NCI-H1417 treated with DMSO at 0.1 percent for 48 hours (cell line): ENCODE measurements around the gene KDM2A.

Source experiments
- DNase-seq: peaks from one replicate; lab custom pipeline; 2025; lab: John Stamatoyannopoulos, UW

KDM2A gene

DNA sequence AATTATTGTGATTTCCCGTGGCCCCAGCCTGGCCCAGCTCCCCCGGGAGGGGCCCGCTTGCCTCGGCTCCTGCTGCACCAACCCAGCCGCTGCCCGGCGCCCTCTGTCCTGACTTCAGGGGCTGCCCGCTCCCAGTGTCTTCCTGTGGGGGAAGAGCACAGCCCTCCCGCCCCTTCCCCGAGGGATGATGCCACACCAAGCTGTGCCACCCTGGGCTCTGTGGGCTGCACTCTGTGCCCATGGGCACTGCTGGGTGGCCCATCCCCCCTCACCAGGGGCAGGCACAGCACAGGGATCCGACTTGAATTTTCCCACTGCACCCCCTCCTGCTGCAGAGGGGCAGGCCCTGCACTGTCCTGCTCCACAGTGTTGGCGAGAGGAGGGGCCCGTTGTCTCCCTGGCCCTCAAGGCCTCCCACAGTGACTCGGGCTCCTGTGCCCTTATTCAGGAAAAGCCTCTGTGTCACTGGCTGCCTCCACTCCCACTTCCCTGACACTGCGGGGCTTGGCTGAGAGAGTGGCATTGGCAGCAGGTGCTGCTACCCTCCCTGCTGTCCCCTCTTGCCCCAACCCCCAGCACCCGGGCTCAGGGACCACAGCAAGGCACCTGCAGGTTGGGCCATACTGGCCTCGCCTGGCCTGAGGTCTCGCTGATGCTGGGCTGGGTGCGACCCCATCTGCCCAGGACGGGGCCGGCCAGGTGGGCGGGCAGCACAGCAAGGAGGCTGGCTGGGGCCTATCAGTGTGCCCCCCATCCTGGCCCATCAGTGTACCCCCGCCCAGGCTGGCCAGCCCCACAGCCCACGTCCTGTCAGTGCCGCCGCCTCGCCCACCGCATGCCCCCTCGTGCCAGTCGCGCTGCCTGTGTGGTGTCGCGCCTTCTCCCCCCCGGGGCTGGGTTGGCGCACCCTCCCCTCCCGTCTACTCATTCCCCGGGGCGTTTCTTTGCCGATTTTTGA is 166.8 kb downstream of the KDM2A start:
- no peak for DNase-seq

DNA sequence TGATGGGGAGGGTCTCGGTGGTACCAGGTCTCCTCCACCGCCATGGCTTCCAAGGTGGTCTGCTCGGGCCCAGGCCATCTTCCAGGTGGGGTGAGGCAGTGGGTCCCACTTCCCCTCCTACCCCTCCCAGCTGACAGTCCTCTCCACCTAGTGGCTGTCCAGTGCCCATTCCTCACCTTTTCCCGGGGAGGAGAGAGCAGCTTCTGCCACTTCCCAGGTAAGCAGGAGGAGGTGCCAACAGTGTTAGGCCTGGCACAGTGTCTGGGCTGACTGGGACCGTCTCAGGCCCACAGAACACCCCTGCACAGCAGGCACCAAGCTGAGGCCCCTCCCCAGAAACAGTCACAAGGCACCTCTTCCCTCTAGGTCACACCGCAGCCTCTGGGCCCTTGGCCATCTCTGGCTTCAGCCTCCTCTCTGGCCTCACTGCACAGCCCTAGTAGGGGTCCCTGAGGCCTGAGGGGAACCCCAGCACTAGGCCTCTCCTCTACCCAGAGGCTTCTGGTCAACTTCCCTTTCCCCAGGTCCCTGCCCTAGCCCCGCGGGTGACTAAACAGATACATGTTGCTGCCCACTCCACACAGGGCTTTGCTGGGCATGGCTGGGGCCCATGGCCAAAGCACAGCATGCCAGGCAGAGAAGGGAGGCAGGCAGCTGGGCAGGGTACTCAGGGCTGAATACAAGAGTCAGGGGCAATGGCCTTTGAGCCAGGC is 167.7 kb downstream of the KDM2A start:
- no peak for DNase-seq

DNA sequence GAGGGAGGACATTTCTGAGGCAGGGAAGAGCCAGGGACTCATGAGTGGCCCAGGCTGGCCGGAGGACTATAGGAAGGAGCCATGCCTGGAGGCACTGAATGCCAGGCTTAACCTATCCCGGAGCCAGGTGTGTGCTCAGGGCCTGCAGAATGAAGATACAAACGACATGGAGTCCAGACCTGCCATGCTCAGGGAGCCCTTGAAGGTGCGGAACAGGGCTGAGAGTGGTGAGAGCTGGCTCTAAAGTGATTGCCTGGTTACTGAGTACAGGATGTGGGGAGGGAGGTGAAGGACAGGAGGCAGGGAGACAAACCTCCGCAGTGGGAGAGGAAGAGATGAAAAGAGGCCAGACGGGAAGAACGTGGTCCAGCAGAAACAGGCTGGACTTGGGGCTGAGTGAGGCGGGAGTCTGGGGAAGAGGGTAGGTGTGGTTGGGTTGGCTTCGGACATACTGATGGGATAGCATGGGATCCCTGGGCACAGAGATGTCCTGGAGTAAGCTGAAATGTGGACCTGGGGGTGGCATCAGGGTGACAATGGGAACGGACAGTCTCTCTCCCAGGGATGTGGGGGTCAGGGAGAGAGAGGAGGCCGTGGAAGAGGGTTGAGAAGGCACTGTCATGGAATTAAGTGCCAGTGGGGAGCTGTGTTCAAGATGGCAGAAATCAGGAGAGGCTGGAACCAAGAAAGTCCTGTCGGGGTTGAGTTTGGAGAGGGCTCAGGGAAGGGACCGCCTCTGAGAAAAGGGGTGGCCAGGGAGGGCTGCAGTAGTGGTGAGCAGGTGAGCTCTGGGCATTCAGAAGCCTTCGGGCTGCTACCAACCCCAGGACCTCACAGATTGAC is 168.5 kb downstream of the KDM2A start:
- no peak for DNase-seq

DNA sequence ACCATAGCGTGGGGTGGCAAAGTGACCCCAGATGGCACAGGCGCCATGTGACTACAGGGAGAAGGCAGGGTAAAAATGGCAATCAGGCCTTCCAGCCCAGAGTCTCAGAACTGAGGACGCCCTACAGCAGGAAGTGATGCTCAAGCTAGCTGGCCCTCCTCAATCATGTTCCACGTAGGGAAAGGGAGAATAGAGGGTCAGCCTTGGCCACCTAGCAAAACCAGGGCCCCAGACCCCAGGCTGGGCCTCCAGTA is 169.1 kb downstream of the KDM2A start:
- DNase-seq: no peak

DNA sequence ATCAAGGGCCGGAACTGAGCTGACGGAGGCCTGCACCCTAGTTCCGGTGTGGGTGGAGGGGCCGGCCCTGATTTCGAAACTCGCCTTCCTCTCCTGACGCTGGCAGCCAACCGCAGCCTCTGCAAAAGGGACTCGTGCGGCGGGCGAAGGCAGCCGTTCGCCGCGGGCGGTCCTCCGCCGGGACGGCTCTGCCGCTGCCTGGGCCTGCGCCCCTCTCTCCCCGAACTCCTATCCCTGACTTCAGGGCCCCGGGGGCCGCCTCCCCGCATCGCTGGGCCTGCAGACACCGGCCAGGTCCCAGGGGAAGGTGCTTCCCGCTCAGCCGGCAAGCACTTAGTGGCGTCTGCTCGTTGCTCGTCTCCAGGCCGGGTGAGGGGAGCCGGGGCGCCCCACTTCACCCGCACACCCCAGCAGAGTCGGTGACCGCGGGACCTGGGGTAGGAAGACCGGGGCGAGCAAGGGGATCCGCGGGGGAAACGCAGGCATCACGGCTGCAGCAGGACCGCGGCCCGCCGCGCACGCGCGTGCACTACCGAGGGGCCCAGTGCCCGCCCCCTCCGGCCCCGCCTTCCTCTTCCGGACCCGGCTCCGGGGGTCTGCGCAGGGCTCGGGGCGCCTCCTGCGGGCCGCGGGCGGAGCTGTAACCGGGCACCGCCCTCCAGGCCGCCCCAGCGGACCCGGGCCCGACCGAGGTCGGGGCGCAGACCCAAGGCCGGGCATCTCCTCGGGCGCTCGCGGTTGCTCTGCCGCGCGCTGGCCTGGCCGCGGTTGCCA is 169.6 kb downstream of the KDM2A start:
- peak; percentile 42 for DNase-seq

DNA sequence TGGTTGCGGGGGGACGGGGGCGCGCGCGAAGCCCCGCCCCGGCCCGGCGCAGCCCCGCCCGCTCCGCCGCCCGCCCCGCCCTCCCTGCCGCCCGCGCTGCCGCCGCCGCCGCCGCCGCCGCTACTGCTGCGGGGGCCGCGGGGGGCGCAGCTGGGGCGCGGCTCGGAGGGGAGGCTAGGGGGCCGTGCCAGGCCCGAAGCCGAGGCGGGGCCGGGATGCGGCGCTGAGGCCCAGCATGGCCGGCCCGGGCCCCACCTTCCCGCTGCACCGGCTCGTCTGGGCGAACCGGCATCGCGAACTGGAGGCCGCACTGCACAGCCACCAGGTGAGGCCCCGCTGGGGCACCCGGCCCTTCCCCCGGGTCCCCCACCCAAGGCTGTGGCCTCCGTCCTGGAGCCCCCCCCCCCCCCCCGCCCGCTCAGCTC is 170.2 kb downstream of the KDM2A start, which contains the start of gene ANKRD13D:
ANKRD13D (plus strand) TSS at position 78 of the 425 bp plus-strand sequence; CDS start at position 236, 158 bp downstream.
- no peak for DNase-seq

DNA sequence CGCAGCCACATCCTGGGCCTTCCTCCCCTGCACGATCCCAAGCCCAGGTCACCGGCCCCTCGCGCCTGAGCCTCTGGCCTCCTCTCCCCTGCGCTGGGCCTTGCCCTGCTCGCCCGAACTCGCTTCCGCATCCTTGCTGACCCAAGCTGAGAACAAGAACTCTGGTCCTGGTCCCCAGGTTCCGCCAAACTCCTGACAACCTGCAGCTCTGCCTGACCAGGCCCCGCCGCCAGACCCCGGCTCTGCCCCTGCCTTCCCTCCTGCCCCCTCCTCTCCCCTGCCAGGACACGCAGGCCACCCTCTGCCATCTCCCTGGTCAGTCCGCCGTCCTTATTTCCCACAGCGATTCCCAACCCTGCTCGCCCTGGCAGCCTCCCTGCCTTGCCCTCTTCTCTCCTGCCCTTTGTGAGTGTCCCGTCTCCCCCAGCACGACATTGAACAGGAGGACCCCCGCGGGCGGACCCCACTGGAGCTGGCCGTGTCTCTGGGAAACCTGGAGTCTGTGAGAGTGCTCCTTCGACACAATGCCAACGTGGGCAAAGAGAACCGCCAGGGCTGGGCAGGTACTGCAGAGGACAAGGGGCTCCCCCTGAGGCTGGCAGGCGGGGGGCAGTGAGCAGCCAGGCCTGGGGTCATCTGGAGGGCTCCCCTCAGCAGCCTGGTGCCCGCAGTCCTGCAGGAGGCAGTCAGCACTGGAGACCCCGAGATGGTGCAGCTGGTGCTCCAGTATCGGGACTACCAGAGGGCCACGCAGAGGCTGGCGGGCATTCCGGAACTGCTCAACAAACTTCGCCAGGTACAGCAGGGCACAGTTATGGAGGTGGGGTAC is 170.8 kb downstream of the KDM2A start:
- DNase-seq: no peak

DNA sequence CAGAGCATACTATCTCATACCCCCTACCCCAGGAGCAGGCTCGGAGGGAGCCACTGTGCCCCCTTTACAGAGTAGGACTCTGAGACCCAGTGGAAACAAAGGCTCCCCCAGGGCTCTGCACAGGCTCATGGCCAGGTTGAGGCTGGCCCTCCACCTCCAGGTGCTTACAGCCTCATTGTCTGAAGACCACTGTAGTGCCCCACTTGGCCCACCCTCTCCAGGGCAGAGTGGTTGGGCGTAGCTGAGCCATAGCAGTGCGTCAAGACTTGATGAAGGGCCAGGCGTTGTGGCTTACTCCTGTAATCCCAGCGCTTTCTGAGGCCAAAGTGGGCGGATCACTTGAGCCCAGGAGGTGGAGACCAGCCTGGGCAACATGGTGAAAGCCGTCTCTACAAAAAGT is 171.7 kb downstream of the KDM2A start:
- DNase-seq: no peak

DNA sequence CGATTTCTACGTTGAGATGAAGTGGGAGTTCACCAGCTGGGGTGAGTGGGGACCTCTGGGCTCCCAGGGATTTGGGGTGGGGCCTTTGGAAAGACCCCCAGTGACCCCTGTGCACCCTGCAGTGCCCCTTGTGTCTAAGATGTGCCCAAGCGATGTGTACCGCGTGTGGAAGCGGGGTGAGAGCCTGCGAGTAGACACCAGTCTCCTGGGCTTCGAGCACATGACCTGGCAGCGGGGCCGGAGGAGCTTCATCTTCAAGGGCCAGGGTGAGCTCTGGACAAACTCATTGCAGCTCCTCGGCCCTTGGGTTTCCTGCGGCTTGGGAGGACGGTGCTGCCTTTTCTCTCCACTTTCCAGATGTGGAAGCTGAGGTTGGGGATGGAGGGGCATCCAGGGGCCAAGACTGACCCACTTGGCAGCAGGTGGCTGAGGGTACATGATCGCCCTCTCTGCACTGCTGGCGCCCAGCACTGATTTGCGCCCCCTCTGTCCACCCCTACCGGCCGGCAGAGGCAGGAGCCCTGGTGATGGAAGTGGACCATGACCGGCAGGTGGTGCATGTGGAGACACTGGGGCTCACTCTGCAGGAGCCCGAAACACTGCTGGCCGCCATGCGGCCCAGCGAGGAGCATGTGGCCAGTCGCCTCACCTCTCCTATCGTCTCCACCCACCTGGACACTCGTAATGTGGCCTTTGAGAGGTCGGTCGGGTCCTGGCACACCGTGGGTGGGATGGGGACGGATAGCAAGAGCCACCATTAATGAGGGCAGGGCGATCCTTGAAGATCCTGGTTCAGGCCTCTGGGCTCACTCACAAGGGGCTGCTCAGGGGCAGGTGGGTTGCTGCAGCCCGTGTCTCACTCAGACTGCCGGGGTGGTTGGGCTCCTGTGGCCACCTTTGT is 172.7 kb downstream of the KDM2A start:
- no peak for DNase-seq

DNA sequence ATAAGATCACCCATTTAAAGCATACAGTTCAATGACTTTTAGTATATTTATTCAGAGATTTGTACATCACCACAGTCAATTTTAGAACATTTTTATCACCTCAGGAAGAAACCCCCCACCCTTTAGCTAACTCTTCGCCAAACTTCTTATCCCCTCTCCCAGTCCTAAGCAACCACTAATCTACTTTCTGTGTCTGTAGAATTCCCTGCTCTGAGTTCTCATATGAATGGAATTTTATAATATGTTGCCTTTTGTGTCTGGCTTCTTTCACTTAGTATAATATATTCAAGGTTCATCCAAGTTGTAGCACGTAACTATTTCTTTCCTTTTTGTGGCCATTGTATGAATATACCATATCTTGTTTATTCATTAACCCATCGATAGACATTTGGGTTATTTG is 173.6 kb downstream of the KDM2A start:
- no peak for DNase-seq

DNA sequence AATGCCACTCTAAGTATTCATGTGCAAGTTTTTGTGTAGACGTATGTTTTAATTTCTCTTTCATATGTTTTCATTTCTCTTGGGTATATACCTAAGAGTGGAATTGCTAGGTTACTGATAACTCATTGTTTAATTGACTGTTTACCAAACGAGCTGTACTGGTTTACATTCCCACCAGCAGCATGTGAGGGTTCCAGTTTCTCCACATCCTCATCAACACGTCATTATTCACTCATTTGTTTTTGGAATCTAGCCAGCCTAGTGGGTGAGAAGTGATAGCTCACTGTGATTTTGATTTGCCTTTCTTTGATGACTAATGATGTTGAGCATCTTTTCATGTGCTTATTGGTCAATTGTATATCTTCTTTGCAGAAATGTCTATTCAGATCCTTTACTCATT is 174.0 kb downstream of the KDM2A start:
- no peak for DNase-seq

DNA sequence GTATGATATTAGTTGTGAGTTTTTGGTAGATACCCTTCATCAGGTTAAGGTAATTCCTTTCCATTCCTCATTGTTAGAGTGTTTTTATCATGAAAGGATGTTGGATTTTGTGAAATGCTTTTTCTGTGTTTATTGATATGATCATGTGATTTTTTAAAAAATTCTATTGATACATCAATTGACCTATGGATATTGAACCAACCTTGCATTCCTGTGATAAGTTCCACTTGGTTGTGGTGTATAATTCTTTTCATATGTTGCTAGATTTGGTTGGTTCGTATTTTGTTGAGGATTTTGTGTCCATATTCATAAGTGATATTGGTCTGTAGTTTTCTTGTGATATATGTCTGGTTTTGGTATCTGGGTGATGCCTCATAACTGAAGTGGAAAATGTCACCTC is 176.8 kb downstream of the KDM2A start:
- no peak for DNase-seq

DNA sequence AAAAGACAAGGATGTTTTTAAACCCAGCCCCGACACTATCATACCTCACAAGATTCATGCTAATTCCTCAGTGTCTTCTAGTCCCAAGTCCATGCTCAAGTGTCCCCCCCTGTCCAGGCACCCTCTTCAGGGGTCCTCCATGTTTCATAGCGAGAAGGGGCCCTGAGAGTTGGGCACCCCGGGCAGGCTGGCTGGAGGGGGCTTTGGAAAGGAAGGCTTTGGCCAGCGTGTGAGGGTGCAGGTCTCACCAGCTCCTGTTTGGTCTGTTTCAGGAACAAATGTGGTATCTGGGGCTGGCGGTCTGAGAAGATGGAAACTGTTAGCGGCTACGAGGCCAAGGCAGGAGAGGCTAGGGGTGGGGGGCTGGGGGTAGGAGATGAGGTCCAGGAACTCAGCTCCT is 179.7 kb downstream of the KDM2A start:
- no peak for DNase-seq

DNA sequence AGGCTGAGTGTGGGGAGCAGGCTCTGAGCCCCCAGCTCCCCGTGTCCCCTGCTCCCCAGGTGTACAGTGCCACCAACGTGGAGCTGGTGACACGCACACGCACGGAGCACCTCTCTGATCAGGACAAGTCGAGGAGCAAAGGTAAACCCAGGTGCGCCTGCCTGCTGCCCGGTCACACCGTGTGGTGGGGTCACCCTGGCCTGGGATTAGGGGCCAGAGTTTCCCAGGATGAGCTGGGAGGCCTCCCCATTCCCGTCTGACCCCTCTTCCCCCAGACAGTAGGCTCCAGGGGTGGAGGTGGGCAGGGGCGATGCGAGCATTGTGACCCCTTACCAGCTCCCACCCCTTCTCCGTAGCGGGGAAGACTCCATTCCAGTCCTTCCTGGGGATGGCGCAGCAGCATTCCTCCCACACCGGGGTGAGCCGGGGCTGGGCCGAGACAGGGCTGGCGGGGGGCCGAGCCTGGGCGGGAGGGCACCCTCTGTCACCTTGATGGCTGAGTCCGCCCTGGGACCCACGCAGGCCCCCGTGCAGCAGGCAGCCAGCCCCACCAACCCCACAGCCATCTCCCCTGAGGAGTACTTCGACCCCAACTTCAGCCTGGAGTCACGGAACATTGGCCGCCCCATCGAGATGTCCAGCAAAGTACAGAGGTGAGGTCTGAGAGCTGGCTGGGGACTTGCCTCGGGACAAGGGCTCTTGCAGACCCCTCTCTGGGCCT is 180.6 kb downstream of the KDM2A start:
- no peak for DNase-seq

DNA sequence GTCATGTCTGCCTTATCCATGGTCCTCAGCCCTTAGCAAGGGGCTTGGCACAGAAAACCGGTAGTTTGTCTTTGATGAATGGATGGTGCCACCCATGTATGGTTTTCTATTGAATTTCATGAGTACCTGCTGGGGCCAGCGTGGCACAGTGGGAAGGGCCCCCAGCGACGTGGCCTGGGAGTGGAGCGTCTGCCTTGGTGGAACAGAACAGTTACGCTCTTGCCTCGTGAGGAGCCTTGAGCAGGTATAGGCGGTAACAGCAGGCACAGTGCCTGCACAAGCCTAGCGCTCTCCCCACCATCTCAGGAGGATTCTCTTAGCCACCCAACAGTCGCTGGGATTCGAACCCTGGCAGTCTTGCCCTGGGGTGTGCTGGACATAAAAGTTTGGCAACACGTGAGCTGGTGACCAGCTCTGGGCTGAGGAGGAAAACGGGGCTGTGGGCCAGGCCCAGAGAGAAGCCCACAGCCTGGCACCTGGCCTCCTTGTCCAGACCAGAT is 181.2 kb downstream of the KDM2A start:
- no peak for DNase-seq

DNA sequence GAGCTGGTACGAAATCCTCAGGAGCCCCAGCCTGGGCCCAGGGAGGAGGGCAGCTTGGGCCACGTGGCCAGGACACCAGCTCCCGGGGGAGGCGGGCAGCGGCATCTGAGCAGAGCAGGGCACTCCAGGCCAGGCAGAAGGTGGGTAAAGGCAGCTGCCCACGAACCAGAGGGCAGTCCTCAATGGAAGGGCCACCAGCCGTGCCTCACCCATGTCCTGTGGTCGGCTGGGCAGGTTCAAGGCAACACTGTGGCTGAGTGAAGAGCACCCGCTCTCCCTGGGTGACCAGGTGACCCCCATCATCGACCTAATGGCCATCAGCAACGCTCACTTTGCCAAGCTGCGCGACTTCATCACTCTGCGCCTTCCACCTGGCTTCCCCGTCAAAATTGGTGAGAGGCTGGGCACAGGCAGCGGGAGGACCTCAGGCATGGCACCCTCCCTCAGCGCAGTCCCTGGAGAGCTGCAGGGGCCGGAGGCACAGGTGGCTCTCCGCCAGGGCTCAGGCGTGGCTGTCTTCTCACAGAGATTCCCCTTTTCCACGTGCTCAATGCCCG is 181.8 kb downstream of the KDM2A start:
- DNase-seq: no peak

DNA sequence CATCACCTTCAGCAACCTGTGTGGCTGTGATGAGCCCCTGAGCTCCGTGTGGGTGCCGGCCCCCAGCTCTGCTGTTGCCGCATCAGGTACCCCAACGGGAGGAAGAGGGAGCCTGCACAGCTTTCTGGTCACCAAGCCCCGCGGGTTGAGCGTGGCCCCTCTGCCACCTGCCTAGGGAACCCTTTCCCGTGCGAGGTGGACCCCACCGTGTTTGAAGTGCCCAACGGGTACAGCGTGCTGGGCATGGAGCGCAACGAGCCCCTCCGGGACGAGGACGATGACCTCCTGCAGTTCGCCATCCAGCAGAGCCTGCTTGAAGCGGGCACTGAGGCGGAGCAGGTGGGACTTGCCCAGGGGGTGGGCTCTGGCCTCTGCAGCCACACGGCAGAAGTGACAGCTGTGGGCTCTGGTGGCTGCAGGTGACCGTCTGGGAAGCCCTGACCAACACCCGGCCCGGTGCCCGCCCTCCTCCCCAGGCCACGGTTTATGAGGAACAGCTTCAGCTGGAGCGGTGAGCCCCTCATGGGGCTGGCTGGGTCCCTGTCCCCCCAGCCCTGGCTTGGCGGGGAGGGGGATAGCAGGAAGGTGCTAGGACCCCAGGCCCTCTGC is 182.4 kb downstream of the KDM2A start:
- no peak for DNase-seq

DNA sequence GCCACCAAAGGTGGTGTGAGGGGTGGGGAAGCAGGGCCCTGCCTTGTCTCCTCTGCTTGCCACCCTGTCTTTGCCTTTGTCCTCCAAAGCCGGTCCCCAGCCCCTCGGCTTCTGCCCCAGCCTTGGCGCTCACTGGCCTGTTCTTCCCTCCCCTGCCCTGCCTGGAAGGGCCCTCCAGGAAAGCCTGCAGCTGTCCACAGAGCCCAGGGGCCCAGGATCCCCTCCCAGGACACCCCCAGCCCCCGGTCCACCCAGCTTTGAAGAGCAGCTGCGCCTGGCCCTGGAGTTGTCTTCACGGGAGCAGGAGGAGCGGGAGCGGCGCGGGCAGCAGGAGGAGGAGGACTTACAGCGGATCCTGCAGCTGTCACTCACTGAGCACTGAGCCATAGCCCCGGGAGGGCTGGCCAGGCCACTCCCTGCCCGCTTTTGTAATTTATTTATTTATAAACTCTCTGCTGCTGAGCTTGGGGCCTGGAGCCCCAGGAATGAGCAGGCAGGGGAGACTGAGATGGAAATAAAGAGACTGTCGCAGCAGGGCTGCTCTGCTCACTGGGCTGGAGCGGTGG is 183.0 kb downstream of the KDM2A start:
- no peak for DNase-seq
